Peyer's patch (tissue), 4 donors: Measurements from ENCODE around the gene MAST2.

Experiments
- POLR2A ChIP-seq, 2 donors: fragments of 450-650 bp; IDR thresholded peaks; one replicate each; pipeline ENCODE4 v1.5.1; 2017; ENCODE audit warnings: antibody characterized with exemption in 2 of 2, mild to moderate bottlenecking in 2 of 2, moderate library complexity in 2 of 2
- TF ChIP-seq, protein P1 (sequence below), 6 experiments: fragments of 450-650 bp in 4 of 6; fragments of 200-600 bp in 2 of 6; sonication (generic) in 1 of 6; IDR thresholded peaks; one replicate each; pipeline ENCODE4 v1.5.1; 2017 to 2019; ENCODE audit warnings: antibody characterized with exemption in 6 of 6, mild to moderate bottlenecking in 3 of 6, moderate library complexity in 1 of 6

DNA sequence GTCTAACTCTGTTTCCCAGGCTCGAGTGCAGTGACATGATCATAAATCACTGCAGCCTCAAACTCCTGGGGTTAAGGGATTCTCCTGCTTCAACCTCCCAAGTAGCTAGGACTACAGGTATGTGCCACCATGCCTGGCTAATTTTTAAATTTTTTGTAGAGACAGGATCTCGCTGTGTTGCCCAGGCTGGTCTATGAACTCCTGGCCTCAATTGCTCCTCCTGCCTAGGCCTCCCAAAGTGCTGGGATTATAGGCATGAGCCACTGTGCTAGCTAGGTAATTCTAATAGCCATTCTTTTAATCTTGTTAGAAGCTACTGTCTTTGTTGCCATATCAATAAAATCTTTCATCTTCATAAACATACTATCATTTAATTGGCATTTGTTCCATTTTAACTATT, 13.8 kb upstream of the MAST2 start:
- TF ChIP-seq, protein P1, sequence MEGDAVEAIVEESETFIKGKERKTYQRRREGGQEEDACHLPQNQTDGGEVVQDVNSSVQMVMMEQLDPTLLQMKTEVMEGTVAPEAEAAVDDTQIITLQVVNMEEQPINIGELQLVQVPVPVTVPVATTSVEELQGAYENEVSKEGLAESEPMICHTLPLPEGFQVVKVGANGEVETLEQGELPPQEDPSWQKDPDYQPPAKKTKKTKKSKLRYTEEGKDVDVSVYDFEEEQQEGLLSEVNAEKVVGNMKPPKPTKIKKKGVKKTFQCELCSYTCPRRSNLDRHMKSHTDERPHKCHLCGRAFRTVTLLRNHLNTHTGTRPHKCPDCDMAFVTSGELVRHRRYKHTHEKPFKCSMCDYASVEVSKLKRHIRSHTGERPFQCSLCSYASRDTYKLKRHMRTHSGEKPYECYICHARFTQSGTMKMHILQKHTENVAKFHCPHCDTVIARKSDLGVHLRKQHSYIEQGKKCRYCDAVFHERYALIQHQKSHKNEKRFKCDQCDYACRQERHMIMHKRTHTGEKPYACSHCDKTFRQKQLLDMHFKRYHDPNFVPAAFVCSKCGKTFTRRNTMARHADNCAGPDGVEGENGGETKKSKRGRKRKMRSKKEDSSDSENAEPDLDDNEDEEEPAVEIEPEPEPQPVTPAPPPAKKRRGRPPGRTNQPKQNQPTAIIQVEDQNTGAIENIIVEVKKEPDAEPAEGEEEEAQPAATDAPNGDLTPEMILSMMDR (IDR thresholded peaks at IDR 0.05) = no peak
- TF ChIP-seq POLR2A (IDR thresholded peaks at IDR 0.05) = no peak
